WTC11 (cell line): ENCODE measurements around the gene PGAP3. TPM values are rescaled to one million over a fixed set of nuclear protein-coding genes. Genes with fewer than 3 reads are reported as not detected.

Experiments used
- FOXJ3 ChIP-seq: sonication (generic); formaldehyde crosslinking; IDR thresholded peaks from 2 replicates; pipeline ENCODE4 v1.9.0; 2021; ENCODE audit warnings: missing genetic modification reagents, mild to moderate bottlenecking, borderline replicate concordance
- FOXP4 ChIP-seq: sonication (generic); formaldehyde crosslinking; IDR thresholded peaks from 2 replicates; pipeline ENCODE4 v1.8.0; 2022; ENCODE audit warnings: mild to moderate bottlenecking, missing genetic modification reagents
- HMGA2 ChIP-seq: fragments of 250-450 bp; sonication (Bioruptor Pico); IDR thresholded peaks from 2 replicates; pipeline ENCODE4 v1.4.0; 2021; ENCODE audit warnings: mild to moderate bottlenecking, moderate library complexity
- HMGXB4 ChIP-seq: sonication (generic); formaldehyde crosslinking; IDR thresholded peaks from 2 replicates; pipeline ENCODE4 v1.8.1; 2023; ENCODE audit warnings: mild to moderate bottlenecking, moderate library complexity, missing genetic modification reagents
- IRF2 ChIP-seq: sonication (generic); formaldehyde crosslinking; IDR thresholded peaks from 2 replicates; pipeline ENCODE4 v1.8.0; 2022; ENCODE audit warnings: low read depth, missing genetic modification reagents, borderline replicate concordance
- KAT7 ChIP-seq: sonication (generic); formaldehyde crosslinking; IDR thresholded peaks from 2 replicates; pipeline ENCODE4 v1.8.1; 2023; ENCODE audit warnings: missing genetic modification reagents, mild to moderate bottlenecking, borderline replicate concordance
- NR1H2 ChIP-seq: sonication (generic); formaldehyde crosslinking; IDR thresholded peaks from 2 replicates; pipeline ENCODE4 v1.9.0; 2021; ENCODE audit warnings: mild to moderate bottlenecking, moderate library complexity, missing genetic modification reagents
- OVOL2 ChIP-seq: fragments of 250-450 bp; sonication (Bioruptor Pico); IDR thresholded peaks from 2 replicates; pipeline ENCODE4 v1.9.0; 2021; ENCODE audit warnings: mild to moderate bottlenecking, borderline replicate concordance
- PRDM15 ChIP-seq: sonication (generic); formaldehyde crosslinking; IDR thresholded peaks from 2 replicates; pipeline ENCODE4 v1.8.0; 2022; ENCODE audit warnings: missing genetic modification reagents
- SMAD4 ChIP-seq: sonication (generic); formaldehyde crosslinking; IDR thresholded peaks from 2 replicates; pipeline ENCODE4 v1.8.0; 2022; ENCODE audit warnings: mild to moderate bottlenecking, missing genetic modification reagents
- USF2 ChIP-seq: sonication (generic); formaldehyde crosslinking; IDR thresholded peaks from 2 replicates; pipeline ENCODE4 v1.8.1; 2023; ENCODE audit warnings: mild to moderate bottlenecking, missing genetic modification reagents, moderate library complexity
- ZMAT4 ChIP-seq: fragments of 250-450 bp; sonication (Bioruptor Pico); IDR thresholded peaks from 2 replicates; pipeline ENCODE4 v1.9.0; 2021; ENCODE audit warnings: mild to moderate bottlenecking
- ZNF232 ChIP-seq: sonication (generic); formaldehyde crosslinking; IDR thresholded peaks from 2 replicates; pipeline ENCODE4 v1.8.0; 2022; ENCODE audit warnings: mild to moderate bottlenecking, missing genetic modification reagents
- ZNF317 ChIP-seq: sonication (generic); formaldehyde crosslinking; IDR thresholded peaks from 2 replicates; pipeline ENCODE4 v1.8.1; 2023; ENCODE audit warnings: low read depth, mild to moderate bottlenecking, moderate library complexity, missing genetic modification reagents, borderline replicate concordance
- ZNF416 ChIP-seq: fragments of 250-450 bp; sonication (Bioruptor Pico); IDR thresholded peaks from 2 replicates; pipeline ENCODE4 v1.9.0; 2021; ENCODE audit warnings: mild to moderate bottlenecking, inconsistent platforms
- total RNA-seq: library from RNA; stranded (reverse); gene quantifications from 3 replicates; pipeline ENCODE4 v1.2.3, GENCODE V29; 2021
- TF ChIP-seq, protein P1 (sequence below): sonication (generic); formaldehyde crosslinking; IDR thresholded peaks from 2 replicates; pipeline ENCODE4 v1.8.1; 2022; ENCODE audit warnings: missing genetic modification reagents, borderline replicate concordance
- TF ChIP-seq, protein P2 (sequence below): sonication (generic); formaldehyde crosslinking; conservative IDR thresholded peaks from 2 replicates; pipeline ENCODE4 v1.8.1; 2022; ENCODE audit warnings: mild to moderate bottlenecking, missing genetic modification reagents
- TF ChIP-seq, protein P3 (sequence below): fragments of 250-450 bp; sonication (Bioruptor Pico); IDR thresholded peaks from 2 replicates; pipeline ENCODE4 v2.1.2; 2022; ENCODE audit warnings: mild to moderate bottlenecking, moderate library complexity

PGAP3 gene
- total RNA-seq, 1 experiment from 2014 or later: 24.9 TPM

DNA sequence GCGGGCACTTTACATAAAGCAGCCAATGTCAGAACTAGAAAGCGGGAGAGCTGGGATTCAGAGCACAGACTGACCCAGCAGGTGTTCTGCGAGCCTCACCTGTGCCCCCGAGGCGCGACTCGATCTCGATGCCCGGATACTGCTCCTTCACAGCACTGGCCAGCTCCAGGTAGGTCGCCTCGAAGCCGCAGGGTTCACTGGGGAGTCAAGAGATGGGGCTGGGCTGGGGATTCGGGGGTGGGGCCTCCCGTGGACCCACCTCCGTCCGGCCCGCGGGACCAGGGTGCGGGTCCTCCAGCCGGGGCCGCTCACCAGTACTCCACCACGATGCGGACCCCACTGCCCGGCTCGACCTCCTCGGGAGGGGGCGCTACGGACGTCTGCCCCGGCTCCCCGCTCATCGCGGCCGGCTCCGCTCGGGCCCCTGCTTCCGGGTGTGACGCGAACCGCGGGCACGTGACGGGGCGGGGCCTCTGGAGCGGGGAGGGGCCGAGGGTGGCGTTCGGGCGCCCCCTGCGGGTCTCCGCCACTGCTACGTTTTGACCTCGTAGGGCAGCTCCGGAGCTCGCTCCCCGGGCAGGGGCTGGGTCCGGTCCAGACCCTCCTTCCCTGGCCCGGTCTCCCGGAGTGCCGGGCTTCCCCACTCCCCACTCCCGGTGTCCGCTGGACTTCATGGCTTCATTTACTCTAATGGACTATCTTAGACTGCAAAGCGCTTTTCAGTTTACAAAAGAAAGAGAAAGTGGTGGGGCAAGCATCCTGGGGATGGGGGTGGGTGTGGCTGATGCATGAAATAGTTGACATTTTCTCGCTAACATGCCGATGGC, 42.5 kb upstream of the PGAP3 start, which contains the start of gene MIEN1 (continued):
- TF ChIP-seq, protein P1, sequence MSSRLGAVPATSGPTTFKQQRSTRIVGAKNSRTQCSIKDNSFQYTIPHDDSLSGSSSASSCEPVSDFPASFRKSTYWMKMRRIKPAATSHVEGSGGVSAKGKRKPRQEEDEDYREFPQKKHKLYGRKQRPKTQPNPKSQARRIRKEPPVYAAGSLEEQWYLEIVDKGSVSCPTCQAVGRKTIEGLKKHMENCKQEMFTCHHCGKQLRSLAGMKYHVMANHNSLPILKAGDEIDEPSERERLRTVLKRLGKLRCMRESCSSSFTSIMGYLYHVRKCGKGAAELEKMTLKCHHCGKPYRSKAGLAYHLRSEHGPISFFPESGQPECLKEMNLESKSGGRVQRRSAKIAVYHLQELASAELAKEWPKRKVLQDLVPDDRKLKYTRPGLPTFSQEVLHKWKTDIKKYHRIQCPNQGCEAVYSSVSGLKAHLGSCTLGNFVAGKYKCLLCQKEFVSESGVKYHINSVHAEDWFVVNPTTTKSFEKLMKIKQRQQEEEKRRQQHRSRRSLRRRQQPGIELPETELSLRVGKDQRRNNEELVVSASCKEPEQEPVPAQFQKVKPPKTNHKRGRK: no peak
- TF ChIP-seq ZNF416 (CRISPR knock-in tag): no peak
- no peak for TF ChIP-seq SMAD4 (CRISPR knock-in tag)
- TF ChIP-seq ZMAT4 (CRISPR knock-in tag): no peak
- no peak for TF ChIP-seq PRDM15 (CRISPR knock-in tag)
- peak; percentile 93 for TF ChIP-seq HMGXB4 (CRISPR knock-in tag)
- no peak; the same call in 1 of the 2 replicates for TF ChIP-seq ZNF232 (CRISPR knock-in tag)
- peak; percentile 99 for TF ChIP-seq USF2 (CRISPR knock-in tag)
- no peak; the same call in 1 of the 2 replicates for TF ChIP-seq KAT7
- TF ChIP-seq IRF2 (CRISPR knock-in tag): no peak
- TF ChIP-seq FOXP4 (CRISPR knock-in tag): peak; percentile 74; the same call in 1 of the 2 replicates
- TF ChIP-seq NR1H2: no peak
- TF ChIP-seq, protein P2, sequence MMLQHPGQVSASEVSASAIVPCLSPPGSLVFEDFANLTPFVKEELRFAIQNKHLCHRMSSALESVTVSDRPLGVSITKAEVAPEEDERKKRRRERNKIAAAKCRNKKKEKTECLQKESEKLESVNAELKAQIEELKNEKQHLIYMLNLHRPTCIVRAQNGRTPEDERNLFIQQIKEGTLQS (CRISPR knock-in tag): no peak
- TF ChIP-seq OVOL2 (CRISPR knock-in tag): no peak
- TF ChIP-seq, protein P3, sequence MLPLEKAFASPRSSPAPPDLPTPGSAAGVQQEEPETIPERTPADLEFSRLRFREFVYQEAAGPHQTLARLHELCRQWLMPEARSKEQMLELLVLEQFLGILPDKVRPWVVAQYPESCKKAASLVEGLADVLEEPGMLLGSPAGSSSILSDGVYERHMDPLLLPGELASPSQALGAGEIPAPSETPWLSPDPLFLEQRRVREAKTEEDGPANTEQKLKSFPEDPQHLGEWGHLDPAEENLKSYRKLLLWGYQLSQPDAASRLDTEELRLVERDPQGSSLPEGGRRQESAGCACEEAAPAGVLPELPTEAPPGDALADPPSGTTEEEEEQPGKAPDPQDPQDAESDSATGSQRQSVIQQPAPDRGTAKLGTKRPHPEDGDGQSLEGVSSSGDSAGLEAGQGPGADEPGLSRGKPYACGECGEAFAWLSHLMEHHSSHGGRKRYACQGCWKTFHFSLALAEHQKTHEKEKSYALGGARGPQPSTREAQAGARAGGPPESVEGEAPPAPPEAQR (CRISPR knock-in tag): no peak
- no peak for TF ChIP-seq ZNF317 (CRISPR knock-in tag)
- no peak for TF ChIP-seq FOXJ3
- TF ChIP-seq HMGA2 (CRISPR knock-in tag): no peak
